Measurements from ENCODE around the gene CCDC7. TPM values are rescaled to one million over a fixed set of nuclear protein-coding genes. Genes with fewer than 3 reads are reported as not detected.
"Not testable (repeated sequence)": the region's sequence is repeated elsewhere in the genome, so short reads cannot be mapped to it uniquely, and the experiment has no call there.

CCDC7 gene
- total and polyA plus RNA-seq, 8 donors = 1.0 to 27.2 (median 5.3) TPM

DNA sequence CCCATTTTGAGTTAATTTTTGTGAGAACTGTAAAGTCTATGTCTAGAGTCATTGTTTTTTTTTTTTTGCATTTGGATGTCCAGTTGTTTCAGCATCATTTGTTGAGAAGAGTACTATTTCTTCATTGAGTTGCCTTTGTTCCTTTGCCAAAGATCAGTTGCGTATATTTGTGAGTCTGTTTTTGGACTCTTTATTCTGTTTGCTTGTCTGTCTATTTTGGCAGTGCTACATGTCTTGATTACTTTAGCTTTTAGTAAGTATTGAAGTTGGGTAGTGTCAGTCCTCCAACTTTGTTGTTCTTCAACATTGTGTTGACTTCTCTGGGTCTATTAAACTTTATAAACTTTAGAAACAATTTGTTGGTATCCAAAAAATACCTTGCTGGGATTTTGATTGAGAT, 31.6 kb downstream of the CCDC7 start:
- 81 to 97% (median 92%) methylated on average over 1 of the region's 1 CpG for WGBS, 5 donors
- Histone ChIP-seq H3K27me3 (no peaks in the 10 kb centered on the region), H3K36me3 (peaks cover 6 to 83% (median 48%) of the 10 kb centered on the region in 4 donors), H3K27ac (no peak overlapping the region), H3K4me3 (no peak overlapping the region), H3K4me1 (no peaks in the 10 kb centered on the region), H3K9me3 (peaks cover 0 to 15% (median 9%) of the 10 kb centered on the region in 4 donors)
- no peak for TF ChIP-seq POLR2AphosphoS5 (IDR thresholded peaks at IDR 0.05)
- intact Hi-C loops (cut with DNase I; ENCODE audit: low total_unique reads) = no loop called here
- no peak for DNase-seq

DNA sequence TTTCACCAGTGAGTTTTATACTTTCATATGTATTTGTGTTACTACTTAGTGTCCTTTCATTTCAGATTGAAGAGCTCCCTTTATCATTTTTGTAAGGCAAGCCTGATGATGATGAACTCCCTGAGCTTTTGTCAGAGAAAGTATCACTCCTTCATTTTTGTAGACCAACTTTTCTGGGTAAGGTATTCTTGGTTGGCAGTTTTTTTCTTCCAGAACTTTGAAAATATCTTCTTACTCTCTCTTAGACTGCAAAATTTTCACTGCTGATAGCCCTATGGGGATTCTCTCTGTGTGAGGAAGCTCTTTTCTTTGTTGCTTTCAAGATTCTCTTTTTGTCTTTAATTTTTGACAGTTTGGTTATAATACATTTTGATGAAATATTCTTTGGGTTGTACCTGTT, 35.7 kb downstream of the CCDC7 start:
- Histone ChIP-seq H3K27me3 (no peaks in the 10 kb centered on the region), H3K9me3 (peaks cover 0 to 15% (median 9%) of the 10 kb centered on the region in 4 donors), H3K4me3 (no peak overlapping the region), H3K4me1 (no peaks in the 10 kb centered on the region), H3K27ac (no peak overlapping the region), H3K36me3 (peaks cover 0 to 63% (median 34%) of the 10 kb centered on the region in 4 donors)
- intact Hi-C loops (cut with DNase I; ENCODE audit: low total_unique reads) = no loop called here
- DNase-seq = no peak
- no peak for TF ChIP-seq EP300 (IDR thresholded peaks at IDR 0.05)
- TF ChIP-seq, protein P1, sequence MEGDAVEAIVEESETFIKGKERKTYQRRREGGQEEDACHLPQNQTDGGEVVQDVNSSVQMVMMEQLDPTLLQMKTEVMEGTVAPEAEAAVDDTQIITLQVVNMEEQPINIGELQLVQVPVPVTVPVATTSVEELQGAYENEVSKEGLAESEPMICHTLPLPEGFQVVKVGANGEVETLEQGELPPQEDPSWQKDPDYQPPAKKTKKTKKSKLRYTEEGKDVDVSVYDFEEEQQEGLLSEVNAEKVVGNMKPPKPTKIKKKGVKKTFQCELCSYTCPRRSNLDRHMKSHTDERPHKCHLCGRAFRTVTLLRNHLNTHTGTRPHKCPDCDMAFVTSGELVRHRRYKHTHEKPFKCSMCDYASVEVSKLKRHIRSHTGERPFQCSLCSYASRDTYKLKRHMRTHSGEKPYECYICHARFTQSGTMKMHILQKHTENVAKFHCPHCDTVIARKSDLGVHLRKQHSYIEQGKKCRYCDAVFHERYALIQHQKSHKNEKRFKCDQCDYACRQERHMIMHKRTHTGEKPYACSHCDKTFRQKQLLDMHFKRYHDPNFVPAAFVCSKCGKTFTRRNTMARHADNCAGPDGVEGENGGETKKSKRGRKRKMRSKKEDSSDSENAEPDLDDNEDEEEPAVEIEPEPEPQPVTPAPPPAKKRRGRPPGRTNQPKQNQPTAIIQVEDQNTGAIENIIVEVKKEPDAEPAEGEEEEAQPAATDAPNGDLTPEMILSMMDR (IDR thresholded peaks at IDR 0.05) = no peak
- no peak for TF ChIP-seq POLR2A (IDR thresholded peaks at IDR 0.05)
- TF ChIP-seq POLR2AphosphoS5 (IDR thresholded peaks at IDR 0.05) = no peak

DNA sequence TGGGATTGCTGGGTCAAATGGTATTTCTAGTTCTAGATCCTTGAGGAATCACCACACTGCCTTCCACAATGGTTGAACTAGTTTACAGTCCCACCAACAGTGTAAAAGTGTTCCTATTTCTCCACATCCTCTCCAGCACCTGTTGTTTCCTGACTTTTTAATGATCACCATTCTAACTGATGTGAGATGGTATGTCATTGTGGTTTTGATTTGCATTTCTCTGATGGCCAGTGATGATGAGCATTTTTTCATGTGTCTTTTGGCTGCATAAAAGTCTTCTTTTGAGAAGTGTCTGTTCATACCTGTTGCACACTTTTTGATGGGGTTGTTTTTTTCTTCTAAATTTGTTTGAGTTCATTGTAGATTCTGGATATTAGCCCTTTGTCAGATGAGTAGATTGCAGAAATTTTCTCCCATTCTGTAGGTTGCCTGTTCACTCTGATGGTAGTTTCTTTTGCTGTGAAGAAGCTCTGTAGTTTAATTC, 37.1 kb downstream of the CCDC7 start:
- intact Hi-C loops (cut with DNase I; ENCODE audit: low total_unique reads); H3K4me1 ChIP-seq: not testable (repeated sequence)
- peaks cover 0 to 20% (median 12%) of the 10 kb centered on the region in 4 donors for H3K9me3 ChIP-seq

DNA sequence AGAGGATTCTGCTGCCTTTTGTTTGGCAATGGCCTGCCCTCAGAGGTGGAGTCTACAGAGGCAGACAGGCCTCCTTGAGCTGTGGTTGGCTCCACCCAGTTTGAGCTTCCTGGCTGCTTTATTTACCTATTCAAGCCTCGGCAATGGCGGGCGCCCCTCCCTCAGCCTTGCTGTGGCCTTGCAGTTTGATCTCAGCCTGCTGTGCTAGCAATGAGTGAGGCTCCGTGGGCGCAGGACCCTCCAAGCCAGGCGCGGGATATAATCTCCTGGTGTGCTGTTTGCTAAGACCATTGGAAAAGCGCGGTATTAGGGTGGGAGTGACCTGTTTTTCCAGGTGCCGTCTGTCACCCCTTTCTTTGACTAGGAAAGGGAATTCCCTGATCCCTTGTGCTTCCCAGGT, 42.1 kb downstream of the CCDC7 start:
- H3K27me3 ChIP-seq; DNase-seq; H3K27ac ChIP-seq; H3K4me3 ChIP-seq; H3K4me1 ChIP-seq; intact Hi-C loops (cut with DNase I; ENCODE audit: low total_unique reads): not testable (repeated sequence)
- Histone ChIP-seq H3K9me3 (peaks cover 0 to 11% (median 5%) of the 10 kb centered on the region in 4 donors), H3K36me3 (peaks cover 0 to 38% (median 32%) of the 10 kb centered on the region in 4 donors)
- WGBS, 5 donors = 84 to 97% (median 88%) methylated on average over 10 of the region's 10 CpGs

More for the DNA sequence above, 37.1 kb downstream of the CCDC7 start:
- DNase-seq, H3K27me3 ChIP-seq, H3K4me3 ChIP-seq, H3K27ac ChIP-seq: not testable (repeated sequence)
- H3K36me3 ChIP-seq = peaks cover 0 to 62% (median 36%) of the 10 kb centered on the region in 4 donors

DNA sequence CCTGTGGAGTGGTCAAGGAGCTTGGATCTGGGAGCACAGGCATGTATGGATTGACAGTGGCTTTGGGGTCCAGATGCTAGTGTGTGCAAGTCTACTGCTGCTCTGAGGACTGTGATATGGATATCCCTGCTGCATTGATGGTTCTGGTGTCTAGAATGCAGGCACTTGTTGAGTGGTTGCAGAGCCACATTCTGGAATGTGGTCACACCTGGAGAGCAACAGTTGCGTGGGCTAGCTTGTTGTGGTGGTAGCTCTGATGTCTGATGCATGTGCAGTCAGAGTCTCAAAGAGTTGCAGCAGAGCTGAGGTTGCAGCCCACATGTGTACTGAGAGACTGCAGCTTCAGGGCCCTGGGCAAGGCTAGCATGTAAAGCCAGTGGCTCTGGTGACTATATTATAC, 43.2 kb downstream of the CCDC7 start:
- TF ChIP-seq EP300 (IDR thresholded peaks at IDR 0.05) = no peak
- no peak for TF ChIP-seq POLR2AphosphoS5 (IDR thresholded peaks at IDR 0.05)
- TF ChIP-seq POLR2A (IDR thresholded peaks at IDR 0.05) = no peak
- TF ChIP-seq, protein P1 (IDR thresholded peaks at IDR 0.05) = no peak
- Histone ChIP-seq H3K9me3 (peaks cover 0 to 11% (median 5%) of the 10 kb centered on the region in 4 donors), H3K27me3 (no peaks in the 10 kb centered on the region), H3K27ac (no peak overlapping the region), H3K36me3 (peaks cover 0 to 37% (median 31%) of the 10 kb centered on the region in 4 donors), H3K4me3 (no peak overlapping the region), H3K4me1 (no peaks in the 10 kb centered on the region)
- no peak for DNase-seq
- intact Hi-C loops (cut with DNase I; ENCODE audit: low total_unique reads) = no loop called here
- 86 to 100% (median 90%) methylated on average over 1 of the region's 1 CpG for WGBS, 5 donors

DNA sequence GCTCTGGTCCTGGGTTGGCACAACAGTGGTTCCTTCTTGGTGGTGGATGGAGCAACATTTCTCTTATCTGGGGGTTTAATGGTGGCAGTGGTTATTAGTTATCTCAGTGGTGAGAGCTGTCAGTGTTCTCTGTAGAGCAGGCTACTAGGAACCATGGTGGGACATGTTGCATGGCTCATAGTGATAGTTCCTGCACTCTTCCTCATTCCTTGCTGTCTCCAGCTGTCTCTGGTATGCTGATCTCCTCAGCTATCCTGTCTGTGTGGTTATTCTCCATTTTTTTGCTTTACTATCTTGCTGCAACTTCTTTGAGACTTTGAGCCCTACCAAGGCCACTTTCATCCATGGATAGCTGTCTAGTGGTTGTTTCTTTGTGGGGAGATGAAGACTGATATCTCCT, 44.0 kb downstream of the CCDC7 start:
- TF ChIP-seq POLR2A (IDR thresholded peaks at IDR 0.05) (no peak), POLR2AphosphoS5 (IDR thresholded peaks at IDR 0.05) (no peak), EP300 (IDR thresholded peaks at IDR 0.05) (no peak)
- TF ChIP-seq, protein P1 (IDR thresholded peaks at IDR 0.05) = no peak
- Histone ChIP-seq H3K4me1 (no peaks in the 10 kb centered on the region), H3K4me3 (no peak overlapping the region), H3K27me3 (no peaks in the 10 kb centered on the region), H3K9me3 (peaks cover 0 to 11% (median 5%) of the 10 kb centered on the region in 4 donors), H3K27ac (no peak overlapping the region), H3K36me3 (peaks cover 0 to 33% (median 28%) of the 10 kb centered on the region in 4 donors)
- no peak for DNase-seq
- intact Hi-C loops (cut with DNase I; ENCODE audit: low total_unique reads) = no loop called here

DNA sequence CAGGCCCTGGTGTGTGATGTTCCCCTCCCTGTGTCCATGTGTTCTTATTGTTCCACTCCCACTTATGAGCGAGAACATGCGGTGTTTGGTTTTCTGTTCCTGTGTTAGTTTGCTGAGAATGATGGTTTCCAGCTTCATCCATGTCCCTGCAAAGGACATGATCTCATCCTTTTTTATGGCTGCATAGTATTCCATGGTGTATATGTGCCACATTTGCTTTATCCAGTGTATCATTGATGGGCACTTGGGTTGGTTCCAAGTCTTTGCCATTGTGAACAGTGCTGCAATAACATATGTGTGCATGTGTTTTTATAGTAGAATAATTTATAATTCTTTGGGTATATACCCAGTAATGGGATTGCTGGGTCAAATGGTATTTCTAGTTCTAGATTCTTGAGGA, 48.6 kb downstream of the CCDC7 start:
- peaks cover 0 to 11% (median 5%) of the 10 kb centered on the region in 4 donors for H3K36me3 ChIP-seq
- intact Hi-C loops (cut with DNase I; ENCODE audit: low total_unique reads); DNase-seq; H3K27me3 ChIP-seq; H3K4me1 ChIP-seq; H3K27ac ChIP-seq; H3K4me3 ChIP-seq; H3K9me3 ChIP-seq: not testable (repeated sequence)
- 50 to 93% (median 83%) methylated on average over 2 of the region's 2 CpGs for WGBS, 5 donors

DNA sequence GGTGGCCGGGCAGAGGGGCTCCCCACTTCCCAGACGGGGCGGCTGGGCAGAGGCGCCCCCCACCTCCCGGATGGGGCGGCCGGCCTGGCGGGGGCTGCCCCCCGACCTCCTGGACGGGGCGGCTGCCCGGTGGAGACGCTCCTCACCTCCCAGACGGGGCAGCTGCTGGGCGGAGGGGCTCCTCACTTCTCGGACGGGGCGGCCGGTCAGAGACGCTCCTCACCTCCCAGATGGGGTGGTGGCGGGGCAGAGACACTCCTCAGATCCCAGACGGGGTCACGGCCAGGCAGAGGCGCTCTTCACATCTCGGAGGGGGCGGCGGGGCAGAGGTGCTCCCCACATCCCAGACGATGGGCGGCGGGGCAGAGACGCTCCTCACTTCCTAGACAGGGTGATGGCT, 54.2 kb downstream of the CCDC7 start:
- H3K4me3 ChIP-seq; H3K27me3 ChIP-seq; H3K4me1 ChIP-seq; H3K27ac ChIP-seq; DNase-seq; intact Hi-C loops (cut with DNase I; ENCODE audit: low total_unique reads): not testable (repeated sequence)
- Histone ChIP-seq H3K9me3 (peaks cover 0 to 11% (median 1%) of the 10 kb centered on the region in 4 donors), H3K36me3 (peaks cover 0 to 31% (median 13%) of the 10 kb centered on the region in 4 donors)
- 95 to 99% (median 96%) methylated on average over 13 to 31 of the region's 31 CpGs for WGBS, 5 donors
